Panc1 (cell line): ENCODE data around the gene MTAP.

Source experiments
- CTCF ChIP-seq: fragments of 450-650 bp; IDR thresholded peaks from 2 replicates; pipeline ENCODE4 v1.5.1; 2017; ENCODE audit warnings: mild to moderate bottlenecking
- POLR2AphosphoS5 ChIP-seq: IDR thresholded peaks from 2 replicates; pipeline ENCODE4 v1.6.1; 2012; ENCODE audit warnings: mild to moderate bottlenecking, low read depth, low read length, moderate library complexity
- REST ChIP-seq, 2 experiments: IDR thresholded peaks; 2 replicates each; pipeline ENCODE4 v1.6.1; 2011 to 2012; ENCODE audit warnings: low read depth in 2 of 2, control low read depth in 1 of 2, low read length in 1 of 2, mild to moderate bottlenecking in 1 of 2, moderate library complexity in 1 of 2; ENCODE audit not compliant: insufficient read depth in 1 of 2
- SIN3A ChIP-seq: IDR thresholded peaks from 2 replicates; pipeline ENCODE4 v1.6.1; 2012; ENCODE audit warnings: low read depth, mild to moderate bottlenecking, low read length, moderate library complexity, borderline replicate concordance; ENCODE audit not compliant: insufficient read depth
- TCF7L2 ChIP-seq: IDR thresholded peaks from 2 replicates; pipeline ENCODE4 v1.6.1; 2011; ENCODE audit warnings: mild to moderate bottlenecking, low read depth, low read length, inconsistent platforms

GRCh38 chr9:21777701-21778100 is 24.7 kb upstream of the MTAP start:
- no peak for TF ChIP-seq CTCF
- TF ChIP-seq POLR2AphosphoS5, result no peak
- TF ChIP-seq TCF7L2, result no peak
- no peak for TF ChIP-seq REST (IDR thresholded peaks at IDR 0.05; ENCODE audit: insufficient read depth in 1 of 2, low read depth in 2 of 2, low read length in 1 of 2)
- TF ChIP-seq SIN3A, result no peak
